HG03196 (cell line): ENCODE results near the gene CRMP1.
"Not testable (repeated sequence)": the region's sequence is repeated elsewhere in the genome, so short reads cannot be mapped to it uniquely, and the experiment has no call there.

ENCODE experiments used
- ATAC-seq: cut with Tn5 transposase; IDR thresholded peaks from one replicate; pipeline ENCODE4 v1.9.1; 2021; ENCODE audit not compliant: unreplicated experiment

CRMP1 gene

GRCh38 chr4:5825321-5826041 is 67.4 kb downstream of the CRMP1 start:
- ATAC-seq = no peak

GRCh38 chr4:5824635-5825034 is 68.3 kb downstream of the CRMP1 start:
- no peak for ATAC-seq

GRCh38 chr4:5824227-5824626 is 68.7 kb downstream of the CRMP1 start:
- no peak for ATAC-seq

GRCh38 chr4:5823542-5824211 is 69.2 kb downstream of the CRMP1 start:
- no peak for ATAC-seq

- no peak for ATAC-seq
Measured at GRCh38 chr4:5822619-5823018, 70.3 kb downstream of the CRMP1 start.

GRCh38 chr4:5821665-5822358 is 71.1 kb downstream of the CRMP1 start:
- ATAC-seq = no peak

- no peak for ATAC-seq
Measured at GRCh38 chr4:5816851-5817375, 76.0 kb downstream of the CRMP1 start.

GRCh38 chr4:5816101-5816500 is 76.8 kb downstream of the CRMP1 start:
- no peak for ATAC-seq

GRCh38 chr4:5815641-5816040 is 77.2 kb downstream of the CRMP1 start:
- ATAC-seq = no peak

GRCh38 chr4:5814421-5814820 is 78.5 kb downstream of the CRMP1 start:
- ATAC-seq = no peak

- ATAC-seq = no peak
Measured at GRCh38 chr4:5813882-5814255, 79.0 kb downstream of the CRMP1 start.

GRCh38 chr4:5812506-5813229 is 80.2 kb downstream of the CRMP1 start:
- ATAC-seq = no peak

- not testable (repeated sequence) for ATAC-seq
Measured at GRCh38 chr4:5812057-5812456, 80.8 kb downstream of the CRMP1 start.

- ATAC-seq = no peak
Measured at GRCh38 chr4:5810770-5811430, 82.0 kb downstream of the CRMP1 start.

- no peak for ATAC-seq
Measured at GRCh38 chr4:5810151-5810550, 82.7 kb downstream of the CRMP1 start.

- ATAC-seq = no peak
Measured at GRCh38 chr4:5809216-5809776, 83.6 kb downstream of the CRMP1 start.

- no peak for ATAC-seq
Measured at GRCh38 chr4:5808081-5808741, 84.7 kb downstream of the CRMP1 start.

GRCh38 chr4:5805270-5805669 is 87.6 kb downstream of the CRMP1 start:
- ATAC-seq = no peak

- ATAC-seq = no peak
Measured at GRCh38 chr4:5804656-5805055, 88.2 kb downstream of the CRMP1 start.

- no peak for ATAC-seq
Measured at GRCh38 chr4:5802565-5802964, 90.3 kb downstream of the CRMP1 start.
